RWPE1 (cell line): ENCODE data around the gene SH3BP5L.
A peak's percentile ranks its signal among the peaks of the same experiment; 100 is the strongest.

Experiments
- CTCF ChIA-PET: fragments of 350-600 bp; sonication (Branson Sonifier 250); formaldehyde crosslinking; extraction: SDS; loops from one replicate; lab custom pipeline; 2021; lab: Yijun Ruan, JAX
- POLR2A ChIA-PET: fragments of 400-600 bp; formaldehyde crosslinking; extraction: SDS; loops from one replicate; lab custom pipeline; 2020; ENCODE audit warnings: antibody characterized with exemption; ENCODE audit not compliant: low non-redundant PET; lab: Yijun Ruan, JAX
- DNase-seq: peaks from one replicate; pipeline ENCODE4 v3.0.0; 2012; ENCODE audit warnings: low spot score
- H3K27ac ChIP-seq: fragments of 450-650 bp; 2 replicates; pipeline ENCODE4 v1.5.1; 2017
- CTCF ChIP-seq: fragments of 450-650 bp; conservative IDR thresholded peaks from 2 replicates; pipeline ENCODE4 v1.5.1; 2017; ENCODE audit warnings: low read depth, mild to moderate bottlenecking

Gene SH3BP5L

GRCh38 chr1:248825909-248826760 is at the start of gene SH3BP5L:
TSS of gene SH3BP5L (minus strand) at chr1:248825915. CDS start at chr1:248824935, 980 bp downstream.
- ChIA-PET CTCF (interaction anchor here (0.6 to 1.1 kb wide), 4 partner anchors 11 to 64 kb away, joined by 3 to 7 read pairs (median 4); no protein-coding TSS in a partner anchor), POLR2A (interaction anchor here (1.4 to 2.1 kb wide), 2 partner anchors 12 to 13 kb away, joined by 5 to 6 read pairs; partner anchors contain the start of gene ZNF672)
- peak within 1 kb of the TSS; percentile 90 for H3K27ac ChIP-seq
- DNase-seq: peak; percentile 99
- peak; percentile 78 for TF ChIP-seq CTCF

GRCh38 chr1:248873993-248874533 is 48.3 kb upstream of the SH3BP5L start:
- DNase-seq: peak; percentile 76
- no peak for TF ChIP-seq CTCF
- H3K27ac ChIP-seq: peak overlapping the region; percentile 96
- ChIA-PET CTCF (interaction anchor here (0.6 kb wide), 1 partner anchor 32 kb away, joined by 4 read pairs; no protein-coding TSS in a partner anchor), POLR2A (interaction anchor here (0.5 to 1.2 kb wide), 2 partner anchors 15 to 1664 kb away, joined by 3 to 4 read pairs; partner anchors contain the start of gene ZNF692)

GRCh38 chr1:248873409-248873992 is 47.8 kb upstream of the SH3BP5L start:
- peak overlapping the region; percentile 96 for H3K27ac ChIP-seq
- POLR2A ChIA-PET: interaction anchor here (0.5 to 1.2 kb wide), 3 partner anchors 15 to 1663 kb away, joined by 3 to 4 read pairs (median 4); partner anchors contain the start of genes PGBD2 and ZNF692
- TF ChIP-seq CTCF: no peak
- CTCF ChIA-PET: interaction anchor here (0.5 kb wide), 1 partner anchor 54 kb away, joined by 4 read pairs; no protein-coding TSS in a partner anchor
- DNase-seq: peak; percentile 88

- ChIA-PET CTCF (interaction anchor here (0.5 to 0.7 kb wide), 2 partner anchors 53 to 1235 kb away, joined by 4 to 7 read pairs; no protein-coding TSS in a partner anchor), POLR2A (interaction anchor here (0.7 to 1.2 kb wide), 2 partner anchors 14 to 33 kb away, joined by 4 read pairs; partner anchors contain the start of genes PGBD2 and ZNF692)
- peak; percentile 60 for DNase-seq
- H3K27ac ChIP-seq: peak overlapping the region; percentile 96
- TF ChIP-seq CTCF: no peak
Measured at GRCh38 chr1:248872752-248873408, 47.2 kb upstream of the SH3BP5L start.

GRCh38 chr1:248871837-248872401 is 46.2 kb upstream of the SH3BP5L start:
- TF ChIP-seq CTCF: no peak
- H3K27ac ChIP-seq: peak overlapping the region; percentile 96
- no peak for DNase-seq
- CTCF ChIA-PET: no interaction called here
- POLR2A ChIA-PET: no interaction called here
